GM19239 (cell line): Measurements from ENCODE around the gene MRPS14.
"Not testable (repeated sequence)": the region's sequence is repeated elsewhere in the genome, so short reads cannot be mapped to it uniquely, and the experiment has no call there.

Experiments used
- DNase-seq: peaks from one replicate; pipeline ENCODE4 v3.0.0; 2011; ENCODE audit warnings: low spot score; ENCODE audit not compliant: insufficient read length
- FAIRE-seq: peaks from 2 replicates; lab custom pipeline; 2011; peaks lifted over from hg19 to GRCh38; lab: Jason Lieb, UNC

The MRPS14 gene

DNA sequence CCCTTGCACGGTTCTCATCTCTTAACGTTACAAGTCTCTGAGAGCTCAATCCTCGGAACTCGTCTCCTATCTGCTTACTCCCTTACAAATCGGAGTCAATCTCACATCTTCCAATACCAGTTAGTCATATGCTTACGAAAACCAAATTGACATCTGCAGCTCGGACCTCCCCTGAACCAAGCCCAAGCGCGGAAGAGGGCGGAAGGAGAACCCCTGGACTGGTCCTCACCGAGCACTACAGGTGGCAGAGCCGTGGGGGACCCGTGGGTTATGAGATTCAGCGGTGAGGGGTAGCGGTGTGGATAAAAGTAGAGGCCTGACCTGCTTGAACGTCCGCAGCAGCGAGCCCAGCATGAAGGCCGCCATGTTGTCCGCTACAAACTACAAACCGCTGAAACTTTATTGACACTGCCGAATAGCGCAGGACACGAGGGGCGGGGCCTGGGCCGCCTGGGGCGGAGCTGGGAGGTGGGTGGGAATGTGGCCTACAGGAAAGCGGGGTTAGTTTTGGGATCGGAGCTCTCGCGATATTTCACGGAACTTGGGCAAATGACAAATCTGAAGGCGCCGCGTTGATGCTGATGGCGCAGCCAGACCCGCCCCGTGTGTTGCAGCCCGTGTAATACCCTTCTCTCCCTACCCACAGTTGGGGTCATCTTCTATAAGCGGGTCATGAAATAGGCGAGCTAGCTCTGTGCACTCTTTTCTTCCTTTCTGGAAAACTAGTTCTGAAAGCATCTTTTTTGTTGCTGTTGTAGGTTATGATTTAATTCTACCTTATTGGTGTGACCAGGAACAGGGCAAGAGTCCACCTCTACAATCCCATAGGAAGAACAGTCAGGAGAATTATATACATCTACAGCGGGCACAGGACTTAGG lies at the start of gene MRPS14:
Gene MRPS14, minus strand, starts transcription at position 383 of the 879 bp plus-strand sequence. Its CDS starts 17 bp downstream, at position 366.
- peak; percentile 79 for DNase-seq
- FAIRE-seq: peak; percentile 97

DNA sequence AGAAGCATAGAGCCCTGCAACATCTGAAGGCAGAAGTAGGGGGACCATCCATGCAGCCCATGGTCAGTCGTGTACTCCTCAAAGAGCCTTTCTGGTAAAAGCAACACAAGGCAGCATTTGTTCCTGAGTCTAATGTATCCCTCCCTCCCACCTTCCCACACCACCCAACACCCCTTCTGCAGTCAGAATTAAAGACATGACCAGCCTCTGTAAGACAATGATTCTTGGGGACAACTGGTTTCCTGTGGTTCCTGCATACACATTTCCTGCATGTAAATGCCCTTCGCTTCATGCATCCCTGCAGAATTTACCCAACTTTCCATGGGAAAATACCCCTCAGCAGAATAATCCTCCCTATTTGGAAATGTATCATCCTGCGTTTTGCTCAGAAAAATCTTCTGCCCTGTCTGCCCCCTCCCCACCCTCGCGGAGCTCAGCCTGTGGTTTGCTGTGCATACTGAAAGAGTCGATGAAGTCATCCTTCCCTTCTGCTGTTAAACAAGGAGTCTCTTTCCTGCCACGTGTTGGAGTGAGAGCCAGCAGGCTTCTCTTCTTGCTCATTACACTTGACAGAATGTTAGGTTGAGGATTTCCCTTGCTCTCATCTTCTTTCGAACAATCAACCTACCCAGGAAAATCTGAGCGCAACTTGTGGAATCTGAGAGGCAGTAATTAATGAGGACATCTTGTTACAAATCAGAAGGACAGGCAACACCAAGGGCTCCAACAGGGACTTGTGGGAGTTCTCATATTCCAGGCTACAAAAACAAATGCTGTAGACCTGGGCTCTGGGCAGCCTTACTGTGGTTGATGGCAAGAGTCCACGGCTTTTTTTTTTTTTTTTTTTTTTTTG lies 49.1 kb upstream of the MRPS14 start:
- FAIRE-seq: peak; percentile 52
- no peak for DNase-seq

DNA sequence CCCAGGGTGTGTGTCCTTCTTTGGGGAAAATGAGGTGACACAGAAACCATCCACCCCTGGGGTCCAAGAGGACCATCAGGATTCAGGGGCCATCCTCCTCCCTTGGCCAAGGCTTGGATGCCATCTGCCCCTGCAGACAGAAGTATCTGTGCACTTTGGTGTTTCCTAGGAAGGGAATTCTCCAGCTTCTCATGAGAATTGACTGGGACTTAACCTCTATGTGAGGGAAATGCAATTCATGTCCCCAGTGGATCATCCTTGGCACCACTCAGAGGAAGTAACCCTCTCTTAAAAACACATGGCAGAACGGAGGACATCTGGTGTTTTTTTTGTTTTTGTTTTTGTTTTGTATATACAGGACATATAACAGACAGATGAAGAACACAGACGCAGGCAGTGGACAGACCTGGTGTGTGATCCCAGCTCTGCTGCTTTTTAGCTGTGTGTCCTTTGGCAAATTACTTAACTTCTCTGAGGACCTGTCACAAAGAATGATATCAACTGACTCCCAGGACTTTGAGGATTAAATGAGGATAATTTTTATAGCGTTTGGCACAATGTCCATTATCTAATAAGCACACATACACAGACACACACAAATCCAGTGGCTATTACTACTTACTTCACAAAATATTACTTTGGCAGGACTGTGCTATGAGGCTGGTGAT lies 48.2 kb upstream of the MRPS14 start:
- FAIRE-seq (no peak), DNase-seq (no peak)

DNA sequence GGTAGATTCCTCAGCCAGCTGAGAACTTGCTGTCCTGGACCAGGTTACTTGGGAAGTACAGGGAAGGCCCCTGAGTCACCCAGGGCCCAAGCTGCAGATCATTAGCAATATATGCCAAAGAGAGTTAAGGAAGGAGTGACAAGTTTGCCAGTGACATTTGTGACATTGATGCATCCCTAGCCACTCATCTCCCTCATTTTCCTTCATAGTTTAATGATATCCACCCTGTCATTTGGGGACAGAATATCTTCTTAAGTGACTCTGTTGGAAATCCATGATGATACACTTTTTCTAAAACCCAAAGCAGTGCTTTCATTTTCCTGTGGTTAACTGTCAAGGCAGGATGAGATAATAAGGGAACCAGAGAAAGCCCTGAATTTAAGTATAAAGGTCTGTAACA lies 47.6 kb upstream of the MRPS14 start:
- FAIRE-seq (no peak), DNase-seq (no peak)

DNA sequence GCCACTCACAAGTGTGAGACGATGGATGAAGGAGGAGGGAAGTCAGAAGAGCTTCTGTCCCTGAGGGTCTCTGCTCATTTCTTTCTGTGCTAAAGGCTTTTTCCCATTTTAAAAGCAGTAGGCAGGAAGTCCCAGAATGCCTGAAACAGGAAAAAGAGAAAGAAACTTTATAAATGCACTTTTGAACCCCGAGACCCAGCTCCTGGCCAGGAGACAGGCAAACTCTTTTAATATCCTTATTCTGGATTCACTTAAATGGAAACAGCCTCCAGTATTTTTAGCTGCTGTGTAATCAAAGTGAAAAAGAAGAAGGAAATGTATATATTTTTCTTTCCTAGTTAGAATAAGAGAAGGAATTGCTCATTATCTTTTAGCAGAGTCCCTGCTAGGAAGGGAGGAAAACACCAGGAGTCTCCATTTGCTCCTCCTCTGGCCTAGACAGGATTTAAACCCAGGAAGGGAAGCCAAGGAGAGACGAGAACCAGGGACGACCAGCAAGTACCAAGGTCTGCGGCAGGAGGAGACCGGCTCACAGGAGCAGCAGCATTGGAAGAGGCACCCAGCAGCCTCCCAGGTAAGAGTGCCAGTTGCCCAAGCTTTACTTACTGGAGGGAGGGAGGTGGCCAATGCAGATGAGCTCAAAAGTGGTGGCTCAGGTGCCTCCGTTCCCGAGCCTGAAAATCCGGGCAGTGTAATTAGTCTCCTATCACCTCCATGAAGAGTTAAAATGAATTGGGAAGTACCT lies 44.3 kb upstream of the MRPS14 start, which contains the start of gene TNN:
Gene TNN, plus strand, starts transcription at position 472 of the 745 bp plus-strand sequence. CDS start 9,586 bp downstream, outside the sequence.
- no peak for FAIRE-seq
- DNase-seq: no peak

DNA sequence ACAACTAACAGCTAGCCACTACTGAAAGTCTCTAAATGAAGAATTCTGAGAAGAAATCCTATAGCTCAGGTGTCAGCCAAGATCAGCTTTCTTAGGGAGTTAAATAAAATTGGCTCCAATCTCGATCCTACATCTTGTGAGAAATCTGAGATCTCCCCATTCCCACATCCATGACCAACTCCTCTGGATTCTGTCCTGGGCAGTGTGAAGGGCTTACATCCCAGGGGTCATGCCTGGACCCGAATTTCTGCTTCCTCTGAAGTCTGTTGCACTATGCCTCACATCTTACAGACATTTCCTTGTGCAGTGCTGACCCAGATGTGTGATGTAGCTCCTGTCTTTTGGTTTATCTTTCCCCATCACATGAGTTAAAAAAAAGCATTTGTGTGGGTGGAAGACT lies 39.6 kb upstream of the MRPS14 start:
- DNase-seq (no peak), FAIRE-seq (no peak)

DNA sequence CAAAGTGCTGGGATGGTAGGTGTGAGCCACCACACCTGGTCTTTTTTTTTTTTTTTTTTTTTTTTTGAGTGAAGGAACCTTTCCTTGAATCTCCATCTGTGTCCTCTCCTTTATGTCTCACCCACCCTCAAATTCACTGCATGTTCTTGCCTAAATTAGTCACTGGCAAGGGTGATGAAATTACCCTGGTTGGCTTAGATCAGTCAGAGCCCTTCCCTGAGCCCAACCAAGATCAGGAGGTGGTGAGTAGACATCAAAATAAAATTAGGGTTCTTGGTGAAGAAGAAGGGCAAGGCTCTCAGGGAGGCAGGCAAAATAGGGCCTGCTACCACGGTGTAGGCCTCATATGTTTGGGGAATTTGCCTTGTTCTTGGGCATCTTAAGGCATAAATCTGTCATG lies 39.1 kb upstream of the MRPS14 start:
- no peak for DNase-seq
- FAIRE-seq: no peak

DNA sequence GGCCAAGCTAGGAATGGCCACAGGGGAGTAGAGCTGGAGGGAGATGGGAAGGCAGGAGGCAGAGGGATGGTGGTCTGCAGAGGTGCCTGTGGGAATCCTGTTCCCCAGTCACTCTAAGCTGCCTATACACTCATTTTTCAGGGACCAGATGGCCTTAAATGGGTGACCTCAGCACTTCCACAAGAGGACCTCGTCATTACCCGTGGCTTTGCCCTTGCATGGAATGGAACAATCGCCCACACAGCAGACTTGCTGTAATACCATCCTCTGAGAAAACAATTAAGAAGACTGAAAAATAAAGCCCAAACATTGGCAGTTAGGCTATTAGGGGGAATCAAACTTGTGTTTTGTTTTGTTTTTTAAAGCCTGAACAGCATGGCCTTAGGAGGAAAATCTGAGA lies 31.5 kb upstream of the MRPS14 start:
- DNase-seq: no peak
- no peak for FAIRE-seq

DNA sequence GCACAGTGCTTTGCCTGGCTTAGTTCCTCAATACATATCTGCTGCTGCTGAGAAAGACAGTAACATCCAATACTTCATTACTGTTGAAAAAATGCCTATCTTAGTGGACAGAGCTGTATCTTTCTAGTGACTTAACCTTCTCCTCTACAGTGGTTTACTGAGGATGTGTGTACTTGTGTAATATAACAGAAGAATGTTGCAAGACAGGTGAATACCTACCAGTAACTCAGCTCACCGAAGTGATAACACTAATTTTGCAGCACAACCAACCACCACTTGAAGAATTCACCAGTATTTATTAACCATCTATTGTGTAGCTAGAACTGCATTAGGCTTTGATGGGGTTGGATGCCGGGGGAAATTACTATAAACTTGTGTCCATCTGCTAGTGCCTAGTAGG lies 27.8 kb upstream of the MRPS14 start:
- FAIRE-seq (no peak), DNase-seq (no peak)

DNA sequence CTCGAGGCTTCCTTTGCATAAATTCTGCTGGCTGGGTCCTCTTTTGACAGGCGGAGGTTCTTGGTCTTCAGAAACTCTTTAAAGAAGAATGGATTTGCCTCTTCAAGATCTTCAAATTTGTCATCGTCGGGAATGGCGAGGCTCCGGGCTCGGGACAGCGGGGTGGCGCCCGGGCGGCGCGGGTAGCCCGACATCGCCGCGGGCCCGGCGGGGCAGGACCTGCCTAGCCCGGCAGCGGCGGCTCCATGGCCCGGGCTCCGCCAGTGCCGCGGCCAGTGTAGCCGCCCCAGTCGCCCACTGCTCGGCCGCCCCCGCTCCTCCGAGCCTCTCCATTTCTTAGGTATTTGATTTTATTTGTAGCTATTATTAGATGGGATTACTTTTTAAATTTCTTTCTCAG lies 22.3 kb upstream of the MRPS14 start:
- FAIRE-seq (no peak), DNase-seq (no peak)

DNA sequence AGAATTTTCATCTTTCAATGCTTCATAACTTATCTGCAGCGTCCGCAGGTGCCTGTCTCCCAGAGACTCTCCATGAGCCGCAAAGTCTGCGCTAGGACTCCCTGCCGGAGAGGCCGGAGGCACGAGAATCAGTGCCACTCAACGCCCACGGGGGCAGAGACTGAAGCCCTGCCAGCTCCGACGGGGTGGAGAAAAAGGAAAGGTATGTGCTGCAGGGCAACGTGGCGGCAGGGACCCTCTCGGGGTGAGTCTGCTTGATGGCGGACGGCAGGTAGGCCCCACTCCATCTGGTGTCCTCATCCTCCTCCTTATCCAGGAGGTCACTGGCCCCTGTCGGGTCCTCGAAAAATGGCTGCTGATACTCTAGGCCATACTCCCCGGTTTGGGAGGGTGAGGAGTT lies 21.9 kb upstream of the MRPS14 start:
- DNase-seq: no peak
- FAIRE-seq: no peak

DNA sequence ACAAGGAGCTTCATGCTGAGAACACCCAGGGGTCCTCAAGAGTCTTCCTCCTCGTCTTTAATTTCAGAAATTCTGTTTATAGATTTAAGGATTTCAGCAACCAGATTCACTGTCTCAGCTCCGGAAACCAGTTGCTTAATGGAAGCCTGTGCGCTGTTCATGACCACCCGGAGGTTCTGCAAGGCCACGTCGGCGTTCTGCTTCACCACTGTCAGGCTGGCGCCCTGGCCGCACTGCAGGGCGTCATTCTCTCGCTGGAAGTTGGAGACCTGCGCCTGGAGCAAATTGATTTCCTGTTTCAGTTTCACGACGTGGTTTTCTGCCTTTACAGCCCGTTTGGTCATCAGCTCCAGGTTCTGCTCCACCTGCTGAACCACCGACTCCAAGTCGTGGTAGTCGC lies 21.4 kb upstream of the MRPS14 start:
- FAIRE-seq, DNase-seq: not testable (repeated sequence)

DNA sequence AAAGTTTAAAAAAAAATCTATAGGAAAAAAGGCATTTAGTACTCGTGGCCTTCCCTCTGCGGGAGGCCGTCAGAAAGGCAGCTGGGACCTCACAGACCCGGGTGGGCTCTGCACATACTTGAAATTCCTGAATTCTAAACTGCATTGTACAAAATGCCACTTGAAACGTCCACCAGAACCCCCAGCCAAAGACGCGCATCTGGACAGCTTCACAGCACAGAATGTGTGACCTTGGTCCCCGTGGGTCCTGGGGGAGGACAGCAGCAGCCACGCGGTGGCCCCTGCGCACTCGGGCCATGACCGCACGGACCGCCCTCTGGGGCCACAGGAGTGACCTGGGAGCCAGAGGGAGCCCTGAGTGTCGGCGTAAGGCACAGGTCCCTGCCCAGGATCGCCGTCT lies 20.6 kb upstream of the MRPS14 start:
- DNase-seq (no peak), FAIRE-seq (no peak)

DNA sequence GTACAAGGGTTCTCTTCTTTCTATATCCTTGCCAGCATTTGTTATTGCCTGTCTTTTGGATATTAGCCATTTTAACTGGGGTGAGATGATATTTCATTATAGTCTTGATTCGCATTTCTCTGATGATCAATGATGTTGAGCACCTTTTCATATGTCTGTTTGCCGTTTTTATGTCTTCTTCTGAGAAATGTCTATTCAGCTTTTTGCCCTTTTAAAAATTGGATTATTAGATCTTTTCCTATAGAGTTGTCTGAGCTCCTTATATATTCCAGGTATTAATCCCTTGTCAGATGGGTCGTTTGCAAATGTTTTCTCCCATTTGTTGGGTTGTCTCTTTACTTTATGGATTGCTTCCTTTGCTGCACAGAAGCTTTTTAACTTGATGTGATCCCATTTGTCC lies 19.4 kb upstream of the MRPS14 start:
- DNase-seq (no peak), FAIRE-seq (no peak)

DNA sequence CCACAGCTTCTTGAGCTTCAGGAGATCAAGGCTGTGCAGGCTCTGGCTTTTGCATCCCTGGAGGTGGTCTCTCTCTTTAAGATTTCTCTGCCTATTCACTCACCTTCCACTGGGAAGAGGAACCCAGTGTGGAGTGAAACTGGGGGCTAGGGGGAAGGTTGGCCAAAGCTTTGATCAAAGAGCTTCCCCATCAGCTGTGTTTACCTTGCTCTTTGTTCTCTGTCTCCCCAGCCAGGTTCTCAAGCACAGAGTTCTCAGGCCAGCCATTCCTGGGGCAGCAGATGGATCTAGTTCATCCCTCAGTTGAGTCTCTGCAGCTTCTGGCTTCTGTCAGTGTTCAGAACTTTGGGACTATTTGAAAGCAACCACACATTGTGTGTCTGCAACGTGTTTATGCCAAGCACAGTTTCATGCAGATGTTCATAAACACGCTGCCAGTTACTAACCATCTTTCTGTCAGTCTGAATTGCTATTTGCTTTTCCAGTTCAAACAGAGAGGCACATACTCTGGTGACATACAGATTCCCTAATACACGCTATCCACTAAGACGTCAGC lies 17.2 kb upstream of the MRPS14 start:
- no peak for DNase-seq
- no peak for FAIRE-seq

DNA sequence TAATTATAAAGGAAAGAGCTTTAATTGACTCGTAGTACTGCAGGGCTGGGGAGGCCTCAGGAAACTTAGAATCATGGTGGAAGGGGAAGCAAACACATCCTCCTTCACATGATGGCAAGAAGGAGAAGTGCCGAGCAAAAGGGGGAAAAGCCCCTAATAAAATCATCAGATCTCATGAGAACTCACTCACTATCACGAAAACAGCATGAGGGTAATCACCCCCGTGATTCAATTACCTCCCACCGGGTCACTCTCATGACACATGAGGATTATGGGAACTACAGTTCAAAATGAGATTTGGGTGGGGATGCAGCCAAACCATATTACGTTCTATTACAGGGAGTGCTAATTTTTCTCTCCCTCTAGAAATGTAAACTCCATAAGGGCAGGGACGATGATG lies 14.2 kb upstream of the MRPS14 start:
- no peak for FAIRE-seq

DNA sequence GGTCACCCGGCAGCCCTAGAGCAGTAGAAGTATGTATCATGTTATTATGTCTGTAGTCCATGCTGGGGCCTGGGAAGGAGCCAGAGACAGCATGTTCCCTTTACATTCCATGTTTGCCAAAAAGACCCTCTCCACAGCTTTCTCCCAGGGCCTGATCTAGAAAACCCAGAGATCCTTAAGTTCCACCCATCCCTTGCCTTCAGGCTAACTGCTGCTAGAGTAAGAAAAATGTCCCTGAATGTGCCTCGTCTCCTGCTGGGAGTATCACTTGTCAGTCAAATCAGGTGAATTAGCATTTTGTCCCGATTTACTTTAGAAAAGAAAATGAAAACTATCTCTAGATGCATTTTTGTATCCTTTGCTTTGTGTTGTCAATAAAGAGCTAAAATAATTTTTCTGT lies 13.3 kb upstream of the MRPS14 start:
- FAIRE-seq (no peak), DNase-seq (no peak)

More for the DNA sequence above, 14.2 kb upstream of the MRPS14 start:
- no peak for DNase-seq

DNA sequence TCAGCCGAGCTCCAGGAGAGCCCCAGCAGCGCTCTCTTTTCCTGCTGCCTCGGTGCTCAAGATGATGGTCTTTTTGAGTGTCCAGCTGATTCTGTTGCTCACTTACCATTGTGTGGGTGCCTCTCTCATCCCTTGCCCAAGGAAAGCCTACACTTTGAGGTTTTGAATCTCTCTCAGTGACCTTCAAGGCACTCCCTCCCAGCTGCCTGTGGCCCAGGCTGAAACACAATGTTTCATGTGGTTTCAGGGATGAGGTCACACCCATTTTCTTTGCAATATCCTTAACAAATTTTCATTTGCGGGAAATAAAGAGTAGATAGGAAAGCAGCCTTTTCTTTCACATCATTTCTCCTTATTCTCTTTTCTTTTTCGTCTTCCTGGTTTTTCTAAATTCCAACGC lies 12.6 kb upstream of the MRPS14 start:
- DNase-seq (no peak), FAIRE-seq (no peak)

DNA sequence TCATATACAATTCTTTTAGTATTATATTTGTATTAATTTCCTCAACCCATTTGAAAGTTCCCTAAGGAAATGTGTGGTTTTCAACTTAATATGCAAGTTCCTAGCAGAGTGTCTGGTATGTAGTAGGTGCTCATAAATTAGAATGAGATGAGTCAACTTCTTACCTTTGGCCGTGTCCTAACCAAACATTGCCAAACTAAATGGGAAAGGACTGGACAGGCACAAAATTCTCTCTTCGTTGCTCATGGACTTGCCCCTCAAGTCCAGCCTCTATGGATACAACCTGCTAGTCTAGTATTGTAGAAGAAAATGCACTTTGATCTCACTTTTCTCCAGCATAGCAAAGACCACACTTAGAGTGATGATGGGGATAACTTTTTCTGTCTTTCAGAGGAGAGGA lies 11.6 kb upstream of the MRPS14 start:
- no peak for FAIRE-seq
- no peak for DNase-seq

DNA sequence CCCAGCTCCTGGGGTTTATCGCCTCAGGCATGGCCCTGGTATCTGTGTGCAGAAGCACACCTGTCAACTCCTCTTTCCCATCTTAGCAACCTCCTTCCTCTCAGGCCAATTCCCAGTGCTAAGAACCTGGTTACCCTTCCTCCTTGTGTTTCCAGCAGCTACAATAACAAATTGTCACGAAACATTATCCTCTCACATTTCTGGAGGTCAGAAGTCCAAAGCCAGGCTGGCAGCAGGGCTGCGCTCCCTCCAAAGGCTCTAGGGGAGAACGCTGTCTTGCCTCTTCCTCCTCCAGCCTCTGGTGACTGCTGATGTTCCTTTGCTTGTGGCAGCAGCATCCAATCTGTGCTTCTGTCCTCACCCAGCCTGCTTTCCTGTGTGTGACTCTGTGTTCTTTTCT lies 10.7 kb upstream of the MRPS14 start:
- no peak for FAIRE-seq
- DNase-seq: no peak
